Activated CD4-positive, alpha-beta T cell treated with anti-CD3 and anti-CD28 coated beads for 48 hours (primary cell): ENCODE measurements around the gene TRIM9.

ENCODE experiments used
- DNase-seq: peaks from one replicate; pipeline ENCODE4 v3.0.0-alpha.2; 2020

TRIM9 gene

DNA sequence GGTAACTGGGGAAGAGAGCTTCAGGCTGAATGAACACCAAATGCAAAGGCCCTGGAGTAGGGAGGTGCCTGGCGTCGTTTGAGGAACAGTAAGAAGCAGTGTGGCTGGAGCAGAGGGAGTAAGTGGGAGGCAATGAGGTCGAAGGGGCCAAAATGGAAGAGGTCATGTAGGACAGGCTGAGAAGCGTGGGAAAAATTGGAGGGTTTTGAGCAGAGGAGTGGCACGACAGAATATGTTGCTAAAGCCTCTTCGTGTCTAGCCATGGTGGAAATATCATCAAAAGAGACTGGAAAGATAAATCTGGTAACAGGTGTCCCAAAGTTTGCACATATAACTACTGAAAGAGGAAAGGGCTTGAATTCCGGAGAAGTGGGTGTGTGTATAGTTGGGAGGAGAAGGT lies 1.9 kb downstream of the TRIM9 start:
- DNase-seq, result no peak

DNA sequence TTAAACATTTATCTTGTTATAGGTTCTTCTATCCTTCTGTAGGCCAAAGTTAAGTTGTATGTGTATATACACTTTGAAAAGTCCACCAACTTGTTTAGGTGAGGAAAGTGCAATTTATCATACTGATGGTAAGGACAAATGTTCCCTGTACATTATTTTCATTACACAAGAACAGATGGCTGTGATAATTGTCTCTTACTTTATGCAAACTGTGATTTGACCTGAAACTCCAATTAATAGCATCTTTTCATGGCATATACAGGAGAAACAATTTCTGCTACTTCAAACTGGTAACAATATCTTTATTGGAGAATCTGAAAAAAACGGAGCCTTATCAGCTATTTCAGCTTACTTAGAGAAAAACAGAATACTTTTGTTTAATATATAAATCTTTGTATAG lies 5.6 kb downstream of the TRIM9 start:
- DNase-seq, result no peak

DNA sequence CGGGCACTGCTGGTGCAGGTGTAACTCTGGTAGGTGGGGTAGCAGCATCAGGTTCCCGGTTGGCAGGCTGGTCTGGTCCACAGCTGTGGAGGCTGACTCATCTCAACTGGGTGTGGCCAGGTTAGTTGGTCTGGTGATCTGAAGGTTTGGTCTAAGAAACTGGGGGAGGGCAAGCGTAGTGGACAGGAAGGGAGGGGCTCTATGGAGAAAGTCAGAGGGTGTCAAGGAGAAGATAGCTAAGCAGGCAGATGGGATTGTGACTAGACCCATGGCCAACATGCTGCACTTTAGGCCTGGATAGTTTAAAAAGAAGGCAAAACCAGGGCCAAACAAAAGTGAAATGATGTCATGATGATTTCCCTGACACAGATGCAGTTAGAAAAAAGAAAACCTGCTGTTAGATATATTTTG lies 7.9 kb downstream of the TRIM9 start:
- DNase-seq, result no peak

DNA sequence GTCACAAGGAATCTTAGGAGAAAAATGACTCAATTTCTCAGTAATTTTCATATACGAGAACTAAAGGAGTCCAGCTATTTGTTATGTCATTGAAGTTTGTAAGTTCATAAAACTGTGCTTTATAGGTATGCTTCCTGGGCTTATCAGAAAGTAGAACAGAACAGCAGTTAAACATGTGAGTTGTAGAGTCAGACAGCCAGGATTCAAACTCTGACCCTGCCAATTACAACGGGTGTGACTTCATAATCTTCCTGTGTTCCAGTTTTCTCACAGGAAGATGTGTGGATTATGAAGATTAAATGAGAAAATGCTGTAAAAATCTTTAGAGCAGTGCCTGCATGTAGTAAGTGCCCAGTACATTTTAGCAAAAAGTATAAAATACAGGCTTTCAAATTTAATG lies 8.9 kb downstream of the TRIM9 start:
- DNase-seq, result no peak

DNA sequence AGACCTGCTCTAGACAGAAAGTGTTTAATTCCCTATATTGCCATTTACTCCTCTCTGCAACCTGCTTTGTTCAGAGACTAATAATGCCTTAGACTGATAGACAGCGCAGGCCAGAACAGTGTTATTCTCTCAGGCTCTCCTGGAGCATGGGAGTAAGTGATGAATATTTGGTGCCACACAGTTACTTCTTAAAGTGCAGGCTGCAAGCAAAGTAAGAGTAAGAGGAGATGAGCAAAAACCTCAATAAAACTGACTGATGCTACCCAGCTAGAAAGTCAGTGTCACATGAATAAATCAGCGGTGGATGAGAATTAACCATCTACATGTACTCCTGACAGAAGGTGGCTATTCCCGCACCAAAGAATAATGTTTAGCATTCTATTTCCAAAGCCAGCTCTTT lies 9.9 kb downstream of the TRIM9 start:
- DNase-seq, result no peak

DNA sequence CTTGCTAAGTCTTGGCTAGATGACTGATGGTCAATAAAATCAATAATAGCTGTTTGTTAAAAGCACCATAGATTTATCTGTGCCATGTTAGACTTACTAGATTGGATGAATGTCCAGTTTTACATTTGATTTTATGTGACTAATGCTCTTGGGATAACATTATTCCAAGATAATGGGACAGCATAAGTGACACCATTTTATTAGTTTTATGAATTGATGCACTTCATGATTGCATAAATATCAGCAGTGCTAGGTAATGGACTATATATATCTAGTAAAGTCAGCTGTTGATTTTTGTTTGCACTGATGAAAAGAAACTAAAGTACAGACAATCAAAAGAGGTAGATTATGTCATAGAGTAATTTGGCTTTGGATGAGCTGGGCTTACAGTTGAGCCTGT lies 10.4 kb downstream of the TRIM9 start:
- no peak for DNase-seq

DNA sequence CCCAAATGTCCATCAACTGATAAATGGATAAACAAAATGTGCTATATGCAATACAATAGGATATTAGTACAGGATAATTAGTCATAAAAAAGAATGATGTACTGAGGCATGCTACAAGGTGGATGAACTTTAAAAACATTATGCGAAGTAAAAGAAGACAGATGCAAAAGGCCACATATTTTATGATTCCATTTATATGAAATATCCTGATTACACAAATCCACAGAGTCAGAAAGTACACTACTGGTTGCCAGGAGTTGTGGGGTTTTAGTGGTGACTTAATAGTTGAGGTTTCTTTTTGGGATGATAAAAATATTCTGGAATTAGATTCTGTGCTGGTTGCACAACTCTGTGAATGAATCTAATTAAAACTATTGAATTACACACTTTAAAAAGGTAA lies 12.6 kb downstream of the TRIM9 start:
- no peak for DNase-seq

DNA sequence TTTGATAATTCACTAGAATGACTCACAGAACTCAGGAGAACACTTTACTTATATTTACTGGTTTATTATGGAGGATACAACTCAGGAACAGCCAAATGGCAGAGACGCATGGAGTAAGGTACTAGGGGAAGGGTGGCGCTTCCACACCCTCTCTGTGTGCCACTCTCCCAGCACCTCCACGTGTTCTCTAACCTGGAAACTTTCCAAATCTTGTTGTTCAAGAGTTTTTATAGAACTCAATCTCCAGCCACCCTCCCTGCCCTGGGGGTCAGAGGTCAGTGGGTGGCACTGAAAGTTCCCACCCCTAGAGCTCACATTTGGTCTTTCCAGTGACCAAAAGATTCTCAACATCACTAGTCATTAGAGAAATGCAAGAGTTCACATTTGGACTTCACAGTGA lies 13.2 kb downstream of the TRIM9 start:
- no peak for DNase-seq

DNA sequence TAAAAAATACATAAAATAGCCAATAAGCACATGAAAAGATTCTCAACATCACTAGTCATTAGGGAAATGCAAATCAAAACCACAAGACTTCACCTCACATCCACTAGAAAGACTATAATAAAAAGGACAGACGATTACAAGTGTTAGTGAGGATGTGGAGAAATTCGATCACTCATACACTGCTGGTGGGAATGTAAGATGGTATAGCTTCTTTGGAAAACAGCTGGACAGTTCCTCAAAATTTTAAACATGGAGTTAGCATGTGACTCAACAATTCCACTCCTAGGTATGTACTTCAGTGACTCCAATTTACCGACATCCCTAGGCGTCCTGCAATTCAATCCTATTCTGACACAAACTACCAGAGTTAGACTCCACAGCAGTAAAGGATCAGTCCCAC lies 13.7 kb downstream of the TRIM9 start:
- no peak for DNase-seq

DNA sequence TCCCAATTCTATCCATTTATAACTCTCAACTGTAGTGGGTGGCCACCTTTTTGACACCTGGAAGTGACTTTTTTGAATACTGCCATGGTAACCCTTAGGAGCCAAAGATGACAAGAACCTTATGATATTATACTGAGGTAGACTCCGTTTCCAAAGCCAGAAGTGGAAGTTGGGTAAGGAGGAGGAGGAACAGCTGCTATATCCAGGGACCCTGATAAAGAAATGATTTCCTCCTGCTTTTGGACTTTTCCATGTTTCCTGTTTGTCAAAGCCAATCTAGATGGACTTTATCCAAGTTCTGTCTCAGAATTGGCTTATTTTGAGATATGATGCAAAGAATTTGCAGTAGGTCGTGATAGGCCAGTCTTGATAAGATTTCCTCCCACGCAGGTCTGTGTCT lies 14.3 kb downstream of the TRIM9 start:
- DNase-seq, result no peak

DNA sequence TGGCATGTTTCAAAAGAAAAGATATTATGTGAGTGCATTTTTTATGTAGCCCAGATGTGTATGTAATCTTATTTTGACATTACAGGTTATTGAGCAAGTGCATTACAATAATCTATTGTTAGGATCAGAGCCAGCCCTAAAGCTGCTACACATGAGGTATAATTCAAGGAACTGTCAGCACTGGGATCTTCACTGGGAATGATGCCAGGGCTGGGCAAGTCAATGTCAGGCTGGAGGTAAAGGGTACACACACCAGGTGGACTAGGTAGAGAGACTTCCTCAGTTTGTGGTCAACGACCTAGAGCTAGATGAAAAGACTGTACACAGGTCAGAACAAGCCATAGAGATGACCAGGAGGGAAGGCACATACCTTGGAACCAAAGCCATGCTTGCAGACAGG lies 15.4 kb downstream of the TRIM9 start:
- DNase-seq, result no peak

DNA sequence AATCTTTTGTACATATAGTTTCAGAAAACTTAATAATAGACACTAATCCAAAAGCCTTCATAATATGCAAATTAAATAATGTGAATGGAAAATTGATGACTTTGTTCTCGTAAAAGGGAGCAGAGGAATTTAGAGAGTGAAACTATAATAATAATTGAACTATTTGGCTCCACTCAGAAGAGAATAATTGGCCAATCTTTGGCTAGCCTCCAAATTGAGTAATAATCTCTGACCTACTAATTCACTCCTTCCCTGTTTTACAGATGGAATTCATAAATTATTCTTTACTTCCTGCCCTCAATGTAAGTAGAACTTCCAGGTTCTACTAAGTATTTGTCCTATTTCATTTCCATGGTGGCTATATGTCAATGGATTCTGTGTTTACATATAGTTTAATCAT lies 15.8 kb downstream of the TRIM9 start:
- DNase-seq, result no peak

DNA sequence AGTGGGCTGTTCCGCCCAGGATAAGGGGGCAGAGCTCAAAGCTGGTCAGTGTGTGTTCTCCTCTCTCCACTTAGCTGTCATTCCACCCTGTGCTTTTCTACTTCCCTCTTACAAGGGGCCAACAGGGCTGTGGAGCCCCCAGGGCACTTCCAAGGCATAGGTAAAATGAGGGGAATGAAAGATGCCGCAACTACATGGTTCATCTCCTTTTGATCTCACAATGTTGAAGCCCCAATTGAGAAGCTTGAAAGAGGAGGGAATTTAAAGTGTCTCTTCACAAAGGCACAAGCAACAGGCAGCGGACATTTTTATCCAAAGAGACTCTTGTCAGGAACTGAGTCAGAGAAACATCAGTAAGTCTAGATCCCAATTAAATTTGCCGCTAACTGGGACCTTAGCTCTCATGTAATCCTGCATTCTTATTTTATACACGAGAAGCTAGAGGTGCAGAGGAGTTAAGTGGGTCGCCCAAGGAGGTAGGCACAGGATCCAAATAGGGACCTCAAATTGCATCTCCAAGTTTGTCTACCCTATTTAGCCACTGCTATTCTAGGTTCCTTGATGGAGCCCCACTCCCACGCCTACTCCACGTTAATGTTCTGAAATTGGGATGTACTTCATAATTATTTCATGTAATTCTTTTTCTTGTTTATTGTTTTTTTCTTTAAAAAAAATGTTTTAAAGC lies 20.1 kb downstream of the TRIM9 start:
- DNase-seq, result no peak

DNA sequence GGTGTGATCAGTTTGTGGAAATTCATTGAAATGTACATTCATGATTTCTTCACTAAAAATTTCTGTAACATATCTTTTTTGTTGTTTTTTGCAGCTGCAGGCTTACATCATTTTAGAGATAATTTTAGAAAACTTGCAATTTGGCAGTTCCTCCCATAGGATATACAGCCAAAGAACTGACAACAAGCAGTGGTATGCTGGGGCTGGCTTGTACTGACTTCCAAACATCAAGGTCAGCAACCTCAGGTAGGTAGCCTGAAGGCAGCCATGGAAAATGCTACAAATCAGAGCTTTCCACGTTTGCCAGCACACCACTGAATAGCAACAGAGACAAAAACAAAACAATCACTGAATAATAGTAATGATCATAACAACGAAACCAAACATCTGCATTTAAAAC lies 21.2 kb downstream of the TRIM9 start:
- no peak for DNase-seq

DNA sequence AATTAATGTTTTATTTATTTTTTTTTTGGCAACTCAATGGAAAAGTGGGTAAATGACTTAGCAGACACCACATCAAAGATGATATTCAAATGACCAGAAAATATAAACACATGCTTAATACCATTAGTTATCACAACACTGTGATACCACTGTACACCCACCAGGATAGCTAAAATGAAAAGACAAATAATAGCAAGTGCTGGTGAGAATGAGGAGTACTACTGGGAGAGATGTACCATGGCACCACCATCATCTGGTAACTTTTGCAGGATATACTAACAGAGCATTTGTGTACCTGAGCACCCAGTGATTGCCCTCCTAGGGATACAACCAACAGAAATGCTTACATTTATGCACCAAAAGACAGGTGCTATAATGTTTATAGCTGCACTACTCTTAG lies 21.9 kb downstream of the TRIM9 start:
- no peak for DNase-seq

DNA sequence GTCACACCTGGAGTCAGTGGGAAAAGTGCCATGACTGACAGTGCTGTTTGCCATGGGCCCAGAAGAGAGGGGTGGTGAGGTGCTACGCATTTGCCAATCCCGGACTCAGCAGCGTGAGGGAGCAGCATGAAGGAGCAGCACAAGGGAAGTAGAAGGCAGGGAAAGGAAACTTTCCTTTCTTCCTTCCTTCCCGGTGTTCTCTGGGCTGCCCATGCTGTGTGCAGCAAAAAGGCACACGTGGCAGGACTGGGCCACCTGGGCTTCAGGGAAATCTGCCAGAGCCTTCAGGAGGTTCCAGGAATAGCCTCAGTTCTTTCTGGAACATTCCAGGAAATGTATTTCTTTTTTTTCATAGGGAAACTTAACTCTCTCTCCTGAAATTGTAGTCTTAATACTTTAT lies 23.0 kb downstream of the TRIM9 start:
- DNase-seq, result no peak

DNA sequence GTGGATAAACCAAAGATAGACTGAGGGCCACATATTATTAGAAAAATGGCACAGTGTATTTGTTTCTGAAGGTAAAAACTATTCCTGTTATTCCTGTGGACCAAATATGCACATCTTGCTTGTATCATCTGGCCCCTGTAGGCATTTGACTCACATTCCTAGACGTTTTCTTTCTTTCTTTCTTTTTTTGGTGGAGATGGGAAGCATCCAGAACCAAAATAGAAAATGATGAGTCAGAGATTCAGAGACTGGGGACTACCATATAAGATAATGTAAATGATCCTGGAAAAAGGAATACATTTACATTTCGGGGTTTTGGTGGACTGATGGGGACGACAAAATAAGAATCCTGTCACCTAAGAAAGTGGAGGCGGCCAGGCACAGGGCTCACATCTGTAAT lies 24.2 kb downstream of the TRIM9 start:
- no peak for DNase-seq

DNA sequence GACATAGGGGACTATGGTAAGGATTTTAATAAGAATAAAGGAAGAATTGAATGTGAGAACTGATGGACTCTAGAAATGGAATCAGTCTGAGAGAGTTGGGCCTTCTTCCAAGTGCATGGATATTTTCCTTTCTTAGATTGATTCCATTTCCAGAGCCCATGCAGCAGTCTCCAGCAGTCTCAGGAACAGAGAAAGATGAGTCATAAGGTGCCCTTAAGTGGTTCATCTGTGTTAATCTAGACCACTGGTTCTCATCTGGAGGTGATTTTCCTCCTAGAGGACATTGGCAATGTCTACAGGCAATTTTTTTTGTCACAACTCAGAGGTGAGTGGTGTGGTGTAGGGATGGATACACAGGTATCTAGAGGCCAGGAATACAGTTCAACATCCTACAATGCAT lies 25.9 kb downstream of the TRIM9 start:
- DNase-seq, result no peak

DNA sequence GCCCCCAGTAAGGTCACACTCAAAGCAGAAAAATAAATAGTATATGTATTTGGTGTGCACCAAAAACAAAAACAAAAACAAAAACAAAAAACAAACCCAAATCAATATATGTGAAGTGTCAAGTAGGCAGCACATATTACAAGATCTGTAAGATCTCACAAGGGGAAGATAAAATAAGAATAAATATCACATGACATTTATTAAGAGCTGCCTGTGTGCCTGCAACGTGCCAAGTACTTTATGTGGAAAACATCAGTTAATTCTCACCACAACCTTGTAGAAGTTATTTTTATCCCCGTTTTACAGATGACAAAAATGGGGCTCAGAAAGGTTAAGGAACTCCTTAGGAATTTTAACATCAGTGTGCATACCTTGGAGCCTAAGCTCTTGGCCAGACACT lies 26.6 kb downstream of the TRIM9 start:
- DNase-seq, result no peak

DNA sequence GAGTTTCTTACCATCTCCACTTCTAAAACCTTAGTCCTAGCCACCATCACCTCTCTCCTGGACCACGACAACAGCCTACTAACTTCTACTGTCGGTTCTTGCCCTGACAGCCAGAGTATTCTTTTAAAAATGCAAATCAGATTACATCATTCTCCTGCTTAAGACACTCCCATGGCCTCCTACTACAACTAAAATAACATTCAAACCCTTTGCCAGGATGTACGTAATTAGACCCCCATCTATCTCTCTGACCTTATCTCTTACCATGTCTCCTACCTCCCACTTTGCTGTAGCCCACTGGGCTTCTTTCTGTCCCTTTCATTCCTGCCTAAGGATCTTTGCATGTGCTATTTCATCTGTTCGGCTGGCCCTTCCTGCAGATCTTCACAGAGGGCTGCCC lies 27.6 kb downstream of the TRIM9 start:
- no peak for DNase-seq

DNA sequence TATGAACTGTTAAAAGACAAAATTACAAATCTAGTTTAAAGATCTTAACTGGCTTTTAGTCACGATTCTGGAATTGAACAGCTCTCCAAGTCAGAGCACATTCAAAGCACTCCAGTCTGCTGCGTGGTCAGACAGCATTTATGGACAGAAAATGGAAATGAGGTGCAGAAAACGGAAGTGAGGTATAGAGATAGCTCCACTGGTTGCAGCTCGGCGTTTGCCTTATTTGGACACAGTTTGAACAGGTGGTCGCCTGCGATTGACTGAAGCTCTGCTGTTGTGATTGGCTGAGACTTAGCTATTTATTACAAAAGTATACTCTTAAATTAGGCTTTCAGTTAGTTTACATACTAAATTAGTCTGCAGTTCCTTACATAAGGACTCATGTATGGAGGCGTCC lies 28.3 kb downstream of the TRIM9 start:
- DNase-seq, result no peak

DNA sequence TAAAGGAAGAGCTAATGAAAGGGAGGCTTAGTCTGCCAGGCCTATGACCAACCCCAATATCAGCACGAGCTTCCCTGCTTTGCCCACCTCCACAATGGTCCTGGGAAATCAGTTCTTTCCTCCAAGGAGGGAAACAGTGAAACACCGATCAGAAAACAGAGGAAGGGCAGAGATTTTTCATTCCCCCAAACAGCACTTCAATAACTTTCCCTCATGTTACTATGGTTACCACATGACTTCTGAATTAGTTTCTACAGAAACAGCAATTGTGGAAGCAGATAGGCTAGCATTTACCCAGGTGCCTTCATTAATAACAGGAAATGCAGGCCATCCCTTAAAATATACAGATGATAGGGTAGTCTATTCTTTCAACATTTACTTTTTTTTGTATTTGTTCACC lies 35.9 kb downstream of the TRIM9 start:
- DNase-seq, result no peak

DNA sequence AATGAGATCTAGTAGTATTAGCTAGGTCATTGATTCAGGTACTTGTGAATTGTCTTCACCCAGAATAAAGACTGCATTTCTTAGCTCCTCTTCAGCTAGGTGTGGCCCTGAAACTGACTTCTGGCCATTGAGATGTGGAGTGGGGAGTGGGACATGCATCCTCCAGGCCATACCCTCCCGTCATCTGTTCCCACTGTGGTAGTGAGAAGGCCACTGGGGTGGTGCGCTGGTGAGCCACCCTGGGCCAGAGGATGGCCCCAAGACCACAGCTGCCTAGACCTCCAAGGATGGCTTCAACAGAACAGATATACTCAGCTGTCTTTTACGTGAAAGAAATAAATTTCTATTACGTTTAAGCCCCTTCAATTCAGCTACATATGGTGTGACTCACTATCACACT lies 36.5 kb downstream of the TRIM9 start:
- no peak for DNase-seq

DNA sequence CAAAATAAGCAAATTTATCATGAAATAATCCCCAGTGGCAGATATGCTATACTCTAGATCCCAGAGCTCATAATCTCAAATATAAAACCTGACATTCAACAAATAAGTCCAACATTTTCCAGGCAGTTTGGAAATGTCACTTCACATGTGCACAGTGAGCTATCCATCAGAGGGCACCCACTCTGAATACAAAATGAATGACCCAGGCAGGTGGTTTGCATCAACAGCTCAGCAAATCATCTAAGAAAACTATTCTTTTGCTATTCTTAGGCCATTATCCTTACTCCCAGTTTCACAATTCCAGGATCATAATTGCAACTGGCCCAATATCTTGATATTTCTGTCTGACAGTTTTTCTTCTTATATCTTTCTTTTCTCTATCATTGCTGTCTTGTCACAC lies 38.5 kb downstream of the TRIM9 start:
- no peak for DNase-seq

DNA sequence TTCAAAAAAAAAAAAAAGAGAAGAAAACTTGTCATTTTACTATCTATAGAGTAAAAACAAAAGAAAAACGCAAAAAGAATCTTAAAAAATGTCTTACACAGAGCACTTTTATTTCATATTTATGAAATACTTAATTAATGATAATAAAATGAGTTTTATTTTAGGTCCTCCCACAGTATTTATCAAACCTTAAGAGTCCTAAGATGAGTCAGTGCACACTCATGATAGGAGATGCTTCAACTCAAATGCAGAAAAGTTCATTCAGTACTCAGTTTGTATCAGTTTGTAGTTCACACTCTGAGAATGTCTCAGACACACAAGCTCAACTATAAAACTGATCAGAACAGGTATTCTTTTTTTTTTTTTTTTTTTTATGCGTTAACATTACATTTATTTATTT lies 41.7 kb downstream of the TRIM9 start:
- no peak for DNase-seq

DNA sequence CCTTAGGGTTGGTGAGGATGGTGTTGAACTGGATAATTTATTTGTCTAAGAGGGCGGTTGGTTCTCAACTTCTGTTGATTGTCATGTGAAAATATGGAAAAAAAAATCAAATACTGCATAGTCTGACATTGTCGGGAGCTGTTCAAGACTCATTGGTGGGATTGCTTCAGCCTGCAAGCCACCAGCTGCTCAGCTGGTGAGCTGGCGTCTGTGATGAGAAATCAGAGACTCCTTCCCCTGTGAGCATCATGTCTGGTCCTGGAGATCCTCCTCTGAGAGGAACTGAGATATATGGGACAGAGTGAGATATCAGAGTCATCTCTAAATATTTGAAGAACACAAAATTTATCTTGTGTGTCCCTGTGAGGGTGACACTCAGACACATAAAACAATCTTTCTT lies 49.9 kb downstream of the TRIM9 start:
- no peak for DNase-seq
